Fibroblast of upper back skin (primary cell): ENCODE measurements around the gene CDH24.
"Not testable (repeated sequence)": the region's sequence is repeated elsewhere in the genome, so short reads cannot be mapped to it uniquely, and the experiment has no call there.

Experiments
- DNase-seq: peaks from one replicate; pipeline ENCODE4 v3.0.0-alpha.2; 2013

The CDH24 gene

DNA sequence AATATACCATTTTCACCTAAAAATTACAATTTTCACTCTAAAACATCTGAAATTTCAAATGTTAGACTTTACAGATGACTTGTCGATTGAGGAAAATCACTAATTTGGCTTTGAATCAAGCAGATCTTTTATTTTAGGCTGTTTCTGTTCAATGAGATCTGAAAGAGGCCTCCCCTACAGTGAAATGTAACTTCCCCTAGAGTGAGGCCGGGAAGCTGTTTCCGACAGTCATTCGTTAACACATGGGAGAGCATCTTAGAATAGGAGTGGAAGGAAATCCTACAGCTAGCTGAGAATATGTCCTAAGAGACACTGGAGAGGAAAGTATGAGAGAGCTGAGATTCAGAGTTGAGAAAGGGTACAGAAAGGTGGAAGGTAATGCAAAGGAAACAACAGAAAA is 41.7 kb downstream of the CDH24 start:
- DNase-seq: no peak

DNA sequence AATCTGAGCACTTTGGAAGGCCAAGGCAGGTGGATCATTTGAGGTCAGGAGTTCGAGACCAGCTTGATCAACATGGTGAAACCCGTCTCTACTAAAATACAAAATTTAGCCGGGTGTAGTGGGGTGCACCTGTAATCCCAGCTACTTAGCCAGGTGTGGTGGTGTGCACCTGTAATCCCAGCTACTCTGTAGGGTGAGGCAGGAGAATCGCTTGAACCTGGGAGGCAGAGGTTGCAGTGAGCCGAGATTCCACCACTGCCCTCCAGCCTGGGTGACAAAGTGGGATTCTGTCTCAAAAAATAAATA is 43.6 kb downstream of the CDH24 start:
- not testable (repeated sequence) for DNase-seq

DNA sequence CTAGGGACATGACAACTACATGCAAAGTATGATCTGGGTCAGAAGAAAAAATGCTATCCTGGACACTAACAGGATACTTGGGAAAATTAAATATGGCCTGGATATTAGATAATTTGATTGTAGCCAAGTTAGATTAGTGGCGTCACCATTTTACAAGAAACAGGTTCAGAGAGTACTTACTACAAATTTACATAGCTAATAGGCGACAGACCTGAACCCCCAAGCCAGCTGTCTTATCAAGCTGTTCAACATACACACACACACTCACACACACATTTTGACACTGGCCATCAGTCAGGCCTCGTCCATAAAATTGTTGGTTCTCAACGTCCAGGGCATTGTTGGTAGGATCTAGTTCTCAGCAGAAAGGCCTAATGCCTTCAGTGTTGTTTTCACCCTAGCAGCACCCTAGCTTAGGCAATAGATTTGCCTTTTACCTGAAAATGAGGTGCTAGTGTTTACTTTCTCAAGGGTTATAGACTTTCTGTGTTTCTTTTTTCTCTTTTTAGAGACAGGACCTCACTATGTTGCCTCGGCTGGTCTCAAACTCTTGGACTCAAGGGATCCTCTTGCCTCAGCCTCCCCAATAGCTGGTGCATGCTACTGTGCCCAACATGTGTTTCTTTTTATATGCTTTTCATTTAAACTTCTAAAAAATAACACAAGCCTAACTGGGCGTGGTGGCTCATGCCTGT is 44.1 kb downstream of the CDH24 start:
- no peak for DNase-seq

DNA sequence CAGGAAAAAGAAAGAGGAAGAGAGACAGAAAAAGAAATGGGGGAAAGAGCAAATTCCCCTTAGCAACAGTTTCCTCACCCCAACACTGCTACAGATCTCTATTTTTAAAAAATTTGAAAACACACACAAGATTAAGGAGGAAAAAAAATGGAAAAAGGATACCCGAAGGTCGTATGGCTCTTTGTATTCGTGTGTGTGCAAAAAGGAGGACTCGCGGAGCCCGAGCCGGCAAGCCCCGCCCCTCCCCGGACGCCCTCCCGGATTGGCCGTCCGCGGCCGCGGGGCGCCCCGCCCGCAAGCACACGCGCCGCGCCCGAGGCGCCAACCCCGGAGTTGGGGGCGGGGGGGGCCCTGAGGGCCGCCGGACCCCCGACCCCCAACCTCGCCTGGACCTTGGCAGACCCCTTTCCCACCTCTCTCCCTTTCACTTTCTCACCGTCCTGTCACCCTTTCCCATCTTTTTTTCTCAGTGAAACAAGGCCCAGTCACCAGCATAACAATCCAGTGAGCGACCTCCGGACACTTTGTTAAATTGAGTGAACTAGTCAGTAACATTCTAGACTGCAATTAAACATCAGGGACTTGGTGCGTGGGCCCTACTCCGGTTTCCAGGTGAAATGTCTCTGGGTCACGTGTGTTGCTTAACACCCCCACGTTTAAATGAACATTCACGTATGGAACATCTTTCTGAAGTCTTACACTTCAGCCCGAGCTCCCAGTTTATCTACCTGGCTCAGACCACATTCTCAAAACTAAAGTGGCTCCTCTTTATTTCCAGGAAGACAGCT is 47.2 kb downstream of the CDH24 start, which contains the start of gene C14orf93:
TSS of gene C14orf93 (minus strand) at position 205 of the 788 bp plus-strand sequence. CDS start 11,120 bp downstream, outside the sequence.
- peak; percentile 65 for DNase-seq

DNA sequence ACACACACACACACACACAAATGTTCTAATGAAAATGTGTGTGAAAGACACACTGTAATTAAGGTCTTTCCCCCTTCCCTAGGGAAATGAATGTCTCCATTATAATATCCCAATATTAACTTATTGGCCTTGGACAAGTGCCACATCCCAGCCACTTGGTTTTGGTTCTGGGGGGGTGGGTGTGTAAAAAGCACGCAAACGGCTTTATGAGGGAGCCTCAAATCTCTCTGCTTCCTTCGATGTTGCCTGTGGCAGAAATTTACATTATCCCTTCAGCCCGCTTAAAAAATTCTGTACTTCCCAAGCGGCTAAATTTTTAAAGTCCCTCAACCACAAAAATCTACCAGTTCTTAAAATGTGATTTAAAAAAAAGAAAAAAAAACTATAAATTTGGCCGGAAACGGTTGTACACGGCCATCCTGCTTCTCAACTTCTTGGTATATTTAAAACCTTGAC is 47.8 kb downstream of the CDH24 start:
- DNase-seq: no peak

DNA sequence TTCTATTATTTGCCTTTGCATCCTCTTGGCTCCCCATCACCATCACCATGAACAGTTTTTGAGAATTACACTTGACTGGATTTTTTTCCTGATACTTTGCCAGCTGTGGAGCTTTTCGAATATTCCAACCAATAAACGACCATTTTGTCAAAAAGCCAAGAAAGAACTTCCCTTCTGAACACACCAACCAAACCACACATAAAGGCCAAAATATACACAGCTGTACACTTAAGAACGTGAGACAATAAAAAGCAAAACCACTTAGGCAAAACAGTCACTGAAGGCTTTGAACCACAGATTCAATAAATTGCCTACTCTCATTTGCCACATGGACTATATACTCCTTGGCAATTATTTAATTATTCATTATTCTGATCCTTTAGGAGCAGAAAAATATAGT is 48.5 kb downstream of the CDH24 start:
- DNase-seq: peak; percentile 25

DNA sequence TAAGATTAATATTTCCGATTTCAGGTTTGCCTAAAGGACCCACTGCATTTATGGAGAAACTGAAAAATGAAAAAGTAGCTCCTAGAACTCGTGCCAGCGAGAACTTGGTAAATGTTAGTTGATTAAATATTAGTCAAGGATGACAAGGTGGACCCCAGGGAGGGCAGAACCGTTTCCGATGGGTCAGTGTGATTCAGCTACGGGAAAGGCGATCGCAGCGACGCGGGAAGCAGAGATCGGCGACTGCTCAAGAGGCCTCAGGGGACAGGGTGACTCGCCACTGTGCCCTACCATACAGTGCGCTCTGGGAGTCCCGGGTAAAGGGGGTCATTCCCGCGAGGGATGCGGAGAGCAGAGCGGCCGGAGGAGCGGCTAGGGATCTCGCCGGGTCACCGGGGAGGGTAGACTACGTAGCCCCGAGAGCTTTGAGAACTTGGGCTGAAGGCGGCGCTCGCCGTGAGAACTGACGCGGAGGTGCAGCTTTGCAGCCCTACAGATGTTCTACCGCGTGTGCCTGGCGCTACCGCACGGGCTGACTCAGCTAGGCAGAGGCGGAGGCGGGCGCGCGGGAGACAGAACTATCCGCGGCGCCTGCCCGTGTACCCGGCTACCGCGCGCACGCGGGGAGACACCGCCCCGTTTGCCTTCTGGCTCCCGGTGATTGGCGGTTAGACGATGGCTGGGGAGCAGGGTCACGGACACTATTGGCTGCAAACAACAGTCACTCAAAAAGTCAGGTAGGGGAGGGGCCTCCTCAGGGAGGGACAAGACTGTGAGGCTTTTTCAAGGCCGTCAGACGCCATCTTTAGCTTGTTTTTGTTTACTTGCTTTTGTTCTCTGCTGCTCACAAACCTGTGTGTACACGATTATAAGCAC is 50.5 kb downstream of the CDH24 start:
- peak; percentile 98 for DNase-seq

DNA sequence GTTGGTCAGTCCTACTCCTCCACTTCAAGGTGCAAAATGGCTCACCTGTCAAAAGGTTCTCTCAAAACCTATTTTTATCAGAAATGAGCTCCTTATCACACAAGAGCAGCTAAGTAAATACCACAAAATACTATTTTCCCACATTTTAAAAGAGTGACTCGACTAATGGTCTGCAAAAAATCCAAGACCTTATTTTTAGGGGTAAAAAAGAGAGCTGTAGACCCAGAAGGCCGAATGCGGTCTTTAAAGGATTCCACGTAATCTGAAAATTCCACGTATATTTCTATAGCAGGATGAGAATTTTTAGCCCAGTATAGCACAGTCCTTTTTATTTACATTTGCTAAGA is 51.2 kb downstream of the CDH24 start:
- DNase-seq: no peak

DNA sequence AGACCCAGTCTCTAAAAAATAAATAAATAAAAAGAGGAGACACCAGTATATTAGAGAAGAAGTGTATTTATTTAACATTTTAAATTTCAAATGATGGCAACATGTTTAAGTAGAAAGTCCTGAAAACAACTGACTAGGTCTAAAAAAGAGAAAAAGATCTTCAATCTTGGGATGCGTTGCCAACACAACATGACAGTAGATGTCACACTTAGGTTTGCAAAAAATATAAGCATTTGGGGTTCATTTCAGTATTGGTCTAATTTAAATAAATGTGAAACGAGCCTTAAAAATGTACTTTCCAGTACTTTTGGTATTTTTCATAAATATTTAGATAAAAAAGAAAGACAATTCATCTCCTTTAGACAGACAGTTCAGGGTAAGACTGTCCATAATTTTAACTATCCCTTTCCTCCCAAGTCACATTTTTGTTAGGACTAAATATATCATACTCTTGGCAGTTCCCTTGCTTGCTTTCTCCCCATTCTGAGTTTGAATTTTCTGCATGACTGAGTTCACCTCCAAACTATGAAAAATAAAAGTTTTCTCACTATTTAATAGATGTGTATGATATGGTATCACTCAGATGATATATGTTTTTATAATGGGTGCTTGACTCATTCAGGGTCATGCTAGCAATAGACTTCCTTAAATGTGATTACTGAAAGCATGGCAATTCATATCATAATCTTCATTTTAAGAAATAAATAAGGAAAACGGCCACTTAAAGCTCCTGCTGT is 51.7 kb downstream of the CDH24 start:
- DNase-seq: peak; percentile 12

DNA sequence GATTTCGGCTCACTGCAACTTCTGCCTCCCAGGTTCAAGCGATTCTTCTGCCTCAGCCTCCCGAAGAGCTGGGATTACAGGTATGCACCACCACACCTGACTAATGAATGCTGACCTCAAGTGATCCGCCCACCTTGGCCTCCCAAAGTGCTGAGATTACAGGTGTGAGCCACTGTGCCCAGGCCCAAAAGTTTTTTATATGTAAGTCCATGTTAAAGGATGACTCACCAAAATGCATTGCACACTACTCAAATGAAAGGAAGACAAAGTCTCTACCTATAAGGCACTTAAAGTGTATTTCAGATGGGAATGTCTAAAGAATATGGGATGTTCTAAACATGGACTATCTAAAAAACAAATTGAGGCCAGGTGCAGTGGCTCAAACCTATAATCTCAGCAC is 53.0 kb downstream of the CDH24 start:
- DNase-seq: not testable (repeated sequence)

DNA sequence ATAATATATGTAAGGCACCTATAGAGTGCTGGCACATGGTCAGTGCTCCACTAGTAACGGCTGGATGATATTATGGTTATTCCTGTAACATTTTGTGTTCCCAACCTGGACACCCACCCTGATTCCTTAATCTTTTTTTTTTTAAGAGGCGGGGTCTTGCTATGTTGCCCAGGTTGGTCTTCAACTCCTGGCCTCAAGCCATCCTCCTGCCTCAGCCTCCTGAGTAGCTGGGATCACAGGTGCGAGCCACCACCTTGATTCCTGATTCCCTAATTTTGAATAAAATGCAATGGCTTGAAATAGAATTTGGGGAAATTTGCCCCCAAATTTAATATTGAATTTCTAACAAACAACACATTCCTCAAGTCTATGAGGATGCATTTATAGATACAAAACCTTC is 54.7 kb downstream of the CDH24 start:
- no peak for DNase-seq

DNA sequence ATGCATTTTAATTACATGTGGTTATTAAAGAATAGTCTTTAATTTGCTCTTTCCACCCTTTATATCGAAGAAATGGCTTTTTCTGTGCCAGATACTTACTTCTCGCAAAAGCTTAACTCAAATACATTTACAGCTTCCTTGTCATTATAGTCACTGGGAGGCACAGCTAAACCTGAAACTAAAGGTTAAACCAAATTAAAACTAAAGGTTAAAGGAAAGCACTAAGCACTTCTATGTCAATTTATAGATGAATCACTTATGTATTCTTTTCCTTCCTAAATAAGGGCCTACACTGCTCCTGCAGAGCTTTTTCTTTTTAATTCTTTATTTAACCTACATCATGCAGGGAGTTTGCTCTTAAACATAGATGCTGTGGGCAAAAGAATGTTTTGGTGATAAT is 56.5 kb downstream of the CDH24 start:
- no peak for DNase-seq

DNA sequence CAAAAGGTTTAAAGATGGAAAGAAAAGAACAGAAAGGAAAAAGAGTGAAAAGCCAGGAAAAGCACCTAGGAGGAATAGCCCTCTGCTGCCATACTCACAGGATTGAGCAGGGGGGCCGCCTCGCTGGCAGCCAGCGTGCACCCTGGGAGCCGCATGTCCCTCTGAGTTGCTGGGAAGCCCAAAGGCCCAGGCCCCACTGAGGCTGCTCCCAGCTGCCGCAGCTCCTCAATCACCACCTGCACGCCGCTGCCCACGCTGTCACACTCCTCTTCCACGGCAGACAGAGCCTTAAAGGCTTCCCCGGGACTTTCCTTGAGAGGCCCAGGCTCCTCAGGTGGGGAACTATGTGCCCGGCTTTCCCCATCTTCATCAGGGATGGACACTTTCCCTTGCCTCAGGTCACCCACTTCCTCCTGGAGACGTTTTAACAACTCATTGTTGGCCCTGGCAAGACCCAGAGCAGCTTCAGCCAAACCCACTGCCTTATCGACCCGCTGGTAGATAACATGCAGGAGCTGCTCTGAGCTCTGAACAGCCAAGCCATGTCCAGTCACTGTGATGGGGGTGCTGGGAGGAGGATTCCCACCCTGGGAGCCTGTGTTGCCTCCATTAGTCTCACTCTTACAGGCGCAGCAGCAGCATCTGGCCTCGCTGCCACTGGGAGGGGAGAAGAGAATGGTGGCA is 58.8 kb downstream of the CDH24 start:
- DNase-seq: no peak

DNA sequence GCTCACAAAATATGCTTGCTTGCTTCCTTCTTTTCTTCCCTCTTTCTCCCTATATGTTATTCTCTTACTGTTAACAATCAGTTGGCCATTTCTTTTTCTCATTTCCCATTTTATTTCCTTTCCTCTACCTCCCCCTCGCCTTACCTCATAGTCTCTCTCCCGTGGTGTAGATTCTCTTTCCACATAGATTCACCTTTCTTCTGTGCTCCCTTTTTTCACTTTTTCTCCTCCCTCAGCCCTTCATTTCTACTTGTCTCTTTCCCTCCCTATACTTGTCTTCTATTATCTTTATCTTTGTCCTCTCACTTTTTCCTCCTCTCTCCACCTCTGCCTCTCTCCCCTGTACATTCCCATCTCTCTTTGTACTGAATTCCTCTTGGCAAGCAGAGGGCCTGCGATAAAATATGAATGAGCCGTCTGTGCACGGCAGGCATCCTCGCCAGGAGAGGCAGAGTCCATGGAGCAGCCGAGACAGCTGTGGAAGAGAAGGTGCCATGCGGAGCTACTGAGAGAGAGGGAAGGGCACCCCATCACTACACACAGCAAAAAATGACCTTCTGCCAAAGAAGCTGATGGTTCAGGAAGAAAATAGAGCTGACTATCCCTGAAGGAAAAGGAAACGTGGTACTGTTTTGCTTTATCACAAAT is 59.5 kb downstream of the CDH24 start:
- no peak for DNase-seq
